Left lung (tissue), 10 donors: ENCODE data around the gene IFNE. TPM values are rescaled to one million over a fixed set of nuclear protein-coding genes. Genes with fewer than 3 reads are reported as not detected.

Experiments used
- ATAC-seq: fragments of 200-7000 bp; cut with Tn5 transposase; one replicate; pipeline ENCODE4 v1.9.1; 2020; ENCODE audit warnings: moderate library complexity
- DNase-seq, 4 donors: peaks; one replicate each; pipeline ENCODE4 v3.0.0-alpha.2; 2013 to 2020
- H3K27ac ChIP-seq, 2 donors: fragments of 200-600 bp; sonication (generic) in 1 of 2; one replicate each; pipeline versions ENCODE4 v1.5.0 to v1.8.0; 2020 to 2021
- H3K27me3 ChIP-seq, 2 donors: fragments of 200-600 bp; sonication (generic) in 1 of 2; one replicate each; pipeline versions ENCODE4 v1.5.0 to v1.8.0; 2020 to 2021
- H3K36me3 ChIP-seq, 2 donors: fragments of 200-600 bp; sonication (generic) in 1 of 2; one replicate each; pipeline versions ENCODE4 v1.5.0 to v1.8.0; 2020 to 2021
- H3K4me1 ChIP-seq, 2 donors: fragments of 200-600 bp; one replicate each; pipeline ENCODE4 v1.8.0; 2021
- H3K4me3 ChIP-seq, 2 donors: fragments of 200-600 bp; sonication (generic) in 1 of 2; one replicate each; pipeline versions ENCODE4 v1.5.0 to v1.8.0; 2020 to 2021; ENCODE audit warnings: mild to moderate bottlenecking in 1 of 2
- H3K9me3 ChIP-seq, 2 donors: fragments of 200-600 bp; sonication (generic) in 1 of 2; one replicate each; pipeline versions ENCODE4 v1.5.0 to v1.8.0; 2020 to 2021
- intact Hi-C, 2 donors: fragments of 100-400 bp; cut with DNase I; formaldehyde crosslinking; loops; one replicate each; pipeline versions ENCODE4 v1.11.2 to v1.14.2; 2022
- polyA plus RNA-seq, 6 donors: library from polyadenylated mRNA; unstranded; fragments of 120-200 nt; gene quantifications; one replicate each; pipeline ENCODE4 v1.2.1, GENCODE V29; 2013; ENCODE audit not compliant: insufficient read length in 6 of 6
- total RNA-seq, 2 donors: library from RNA; stranded (reverse); fragmentation: NEBNext Ultra II Directional; extraction: Animal tissue kit (Norgen Biotek cat#: 25700); gene quantifications; one replicate each; pipeline ENCODE4 v1.2.1, GENCODE V29; 2021
- TF ChIP-seq, protein P1 (sequence below), 2 donors: fragments of 200-600 bp; sonication (generic) in 1 of 2; IDR thresholded peaks; one replicate each; pipeline versions ENCODE4 v1.5.0 to v1.8.0; 2021; ENCODE audit warnings: antibody characterized with exemption in 2 of 2
- donor health status: DM: no; HTN: yes; CAD: no.
- donor health status: DM: no; HTN: no; CAD: no.

The IFNE gene
- total and polyA plus RNA-seq, 8 donors = 0.10 to 0.58 (median 0.20) TPM; not detected in 2

DNA sequence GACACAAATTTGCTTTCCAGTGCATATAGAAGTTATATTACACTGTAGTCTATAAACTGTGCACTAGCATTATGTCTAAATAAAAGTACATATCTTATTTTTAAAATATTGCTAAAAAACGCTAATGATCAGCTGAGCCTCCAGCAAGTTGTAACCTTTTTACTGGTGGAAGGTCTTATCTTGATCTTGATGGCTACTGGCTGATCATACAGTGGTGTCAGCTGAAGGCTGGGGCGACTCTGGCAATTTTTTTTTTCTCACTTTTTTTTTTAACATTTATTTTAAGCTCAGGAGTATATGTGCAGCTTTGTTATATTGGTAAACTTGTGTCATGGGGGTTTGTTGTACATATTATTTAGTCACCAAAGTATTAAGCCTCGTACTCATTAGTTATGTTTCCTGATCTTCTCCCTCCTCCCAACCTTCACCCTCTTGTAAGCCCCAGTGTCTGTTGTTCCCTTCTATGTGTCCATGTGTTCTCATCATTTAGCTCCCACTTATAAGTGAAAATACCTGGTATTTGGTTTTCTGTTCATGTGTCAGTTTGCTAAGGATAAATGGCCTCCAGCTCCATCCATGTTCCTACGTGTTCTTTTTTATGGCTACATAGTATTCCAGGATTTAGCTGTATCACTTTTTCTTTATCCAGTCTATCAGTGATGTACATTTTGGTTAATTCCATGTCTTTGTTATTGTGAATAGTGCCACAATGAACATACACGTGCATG lies 38.6 kb upstream of the IFNE start:
- Histone ChIP-seq H3K27ac (no peak overlapping the region), H3K27me3 (no peaks in the 10 kb centered on the region), H3K4me1 (no peaks in the 10 kb centered on the region), H3K36me3 (no peaks in the 10 kb centered on the region), H3K9me3 (no peaks in the 10 kb centered on the region), H3K4me3 (no peak overlapping the region)
- ATAC-seq = no peak
- no peak for DNase-seq
- intact Hi-C loops = no loop called here
- TF ChIP-seq, protein P1, sequence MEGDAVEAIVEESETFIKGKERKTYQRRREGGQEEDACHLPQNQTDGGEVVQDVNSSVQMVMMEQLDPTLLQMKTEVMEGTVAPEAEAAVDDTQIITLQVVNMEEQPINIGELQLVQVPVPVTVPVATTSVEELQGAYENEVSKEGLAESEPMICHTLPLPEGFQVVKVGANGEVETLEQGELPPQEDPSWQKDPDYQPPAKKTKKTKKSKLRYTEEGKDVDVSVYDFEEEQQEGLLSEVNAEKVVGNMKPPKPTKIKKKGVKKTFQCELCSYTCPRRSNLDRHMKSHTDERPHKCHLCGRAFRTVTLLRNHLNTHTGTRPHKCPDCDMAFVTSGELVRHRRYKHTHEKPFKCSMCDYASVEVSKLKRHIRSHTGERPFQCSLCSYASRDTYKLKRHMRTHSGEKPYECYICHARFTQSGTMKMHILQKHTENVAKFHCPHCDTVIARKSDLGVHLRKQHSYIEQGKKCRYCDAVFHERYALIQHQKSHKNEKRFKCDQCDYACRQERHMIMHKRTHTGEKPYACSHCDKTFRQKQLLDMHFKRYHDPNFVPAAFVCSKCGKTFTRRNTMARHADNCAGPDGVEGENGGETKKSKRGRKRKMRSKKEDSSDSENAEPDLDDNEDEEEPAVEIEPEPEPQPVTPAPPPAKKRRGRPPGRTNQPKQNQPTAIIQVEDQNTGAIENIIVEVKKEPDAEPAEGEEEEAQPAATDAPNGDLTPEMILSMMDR (IDR thresholded peaks at IDR 0.05) = no peak

DNA sequence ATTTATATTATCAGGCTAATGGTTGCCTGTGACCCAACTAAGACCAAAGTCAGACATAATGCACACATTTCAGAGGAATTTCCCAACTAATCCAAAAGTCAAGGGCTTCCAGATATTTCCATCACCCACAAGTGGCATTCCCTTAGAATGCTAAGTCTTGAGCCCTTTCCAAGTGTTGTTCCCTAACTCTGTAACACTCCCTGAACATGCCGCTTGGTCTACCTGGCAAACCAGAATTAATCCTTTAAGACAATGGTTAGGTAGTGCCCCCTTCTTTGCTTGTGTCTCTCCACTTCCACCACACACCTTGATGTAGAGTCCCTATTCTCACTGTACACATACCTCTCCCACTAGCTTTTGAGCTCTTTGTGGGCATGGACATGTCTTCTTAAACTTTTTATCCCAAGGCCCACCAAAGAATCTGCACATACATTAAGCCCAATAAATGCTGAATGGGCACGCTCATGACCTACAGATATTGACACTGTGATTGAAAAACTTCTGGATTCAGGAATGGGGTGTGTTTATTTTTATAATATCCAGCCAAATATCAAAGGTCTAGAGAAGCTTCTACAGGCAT lies 37.8 kb upstream of the IFNE start:
- intact Hi-C loops = no loop called here
- TF ChIP-seq, protein P1 (IDR thresholded peaks at IDR 0.05) = no peak
- no peaks in the 10 kb centered on the region for H3K9me3 ChIP-seq
- no peaks in the 10 kb centered on the region for H3K27me3 ChIP-seq
- no peak overlapping the region for H3K4me3 ChIP-seq
- H3K36me3 ChIP-seq = no peaks in the 10 kb centered on the region
- ATAC-seq (no peak), DNase-seq (no peak)
- no peaks in the 10 kb centered on the region for H3K4me1 ChIP-seq
- no peak overlapping the region for H3K27ac ChIP-seq

DNA sequence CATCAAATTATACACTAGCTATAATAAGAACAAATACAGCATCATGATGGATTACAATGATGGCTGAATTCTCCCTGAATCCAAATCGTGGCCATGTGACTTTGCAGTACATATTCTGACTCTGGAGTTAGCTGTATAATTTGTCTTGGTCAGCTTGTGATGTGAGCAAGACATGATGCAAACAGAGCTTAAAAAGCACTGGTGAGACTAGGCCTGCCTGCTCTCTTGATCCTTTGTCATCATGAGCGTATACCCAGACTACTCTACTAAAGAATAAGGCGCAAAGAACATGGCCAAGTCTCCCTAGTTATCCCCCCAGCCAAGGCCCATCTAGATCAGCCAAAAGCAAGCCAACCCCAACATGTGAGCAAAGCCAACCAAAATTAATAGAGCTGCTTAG lies 34.7 kb upstream of the IFNE start:
- TF ChIP-seq, protein P1 (IDR thresholded peaks at IDR 0.05) = no peak
- H3K9me3 ChIP-seq = no peaks in the 10 kb centered on the region
- H3K4me1 ChIP-seq = no peaks in the 10 kb centered on the region
- ATAC-seq (no peak), DNase-seq (no peak)
- H3K27me3 ChIP-seq = no peaks in the 10 kb centered on the region
- no peak overlapping the region for H3K4me3 ChIP-seq
- no peak overlapping the region for H3K27ac ChIP-seq
- intact Hi-C loops = no loop called here
- no peaks in the 10 kb centered on the region for H3K36me3 ChIP-seq

DNA sequence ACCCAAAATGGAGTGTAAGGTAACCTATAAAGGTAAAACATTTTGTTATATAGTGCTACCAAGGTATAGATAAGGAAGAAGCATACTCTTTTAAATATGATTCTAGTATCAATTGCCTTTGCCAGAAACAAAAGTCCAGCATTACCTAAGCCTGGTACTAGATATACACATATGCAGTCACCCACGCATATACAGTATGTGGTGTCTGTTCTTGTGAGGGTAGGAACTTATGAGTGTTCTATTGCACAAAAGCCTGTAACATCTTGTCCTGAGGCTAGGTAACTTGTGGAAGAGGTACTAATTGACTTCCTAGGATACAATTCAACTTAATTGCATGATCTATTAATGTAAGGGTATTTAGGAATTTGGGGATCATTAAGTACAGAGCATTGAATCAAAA lies 31.3 kb upstream of the IFNE start:
- Histone ChIP-seq H3K27ac (no peak overlapping the region), H3K4me1 (no peaks in the 10 kb centered on the region), H3K27me3 (no peaks in the 10 kb centered on the region), H3K4me3 (no peak overlapping the region), H3K36me3 (no peaks in the 10 kb centered on the region), H3K9me3 (no peaks in the 10 kb centered on the region)
- intact Hi-C loops = no loop called here
- TF ChIP-seq, protein P1 (IDR thresholded peaks at IDR 0.05) = no peak
- DNase-seq (no peak), ATAC-seq (no peak)

DNA sequence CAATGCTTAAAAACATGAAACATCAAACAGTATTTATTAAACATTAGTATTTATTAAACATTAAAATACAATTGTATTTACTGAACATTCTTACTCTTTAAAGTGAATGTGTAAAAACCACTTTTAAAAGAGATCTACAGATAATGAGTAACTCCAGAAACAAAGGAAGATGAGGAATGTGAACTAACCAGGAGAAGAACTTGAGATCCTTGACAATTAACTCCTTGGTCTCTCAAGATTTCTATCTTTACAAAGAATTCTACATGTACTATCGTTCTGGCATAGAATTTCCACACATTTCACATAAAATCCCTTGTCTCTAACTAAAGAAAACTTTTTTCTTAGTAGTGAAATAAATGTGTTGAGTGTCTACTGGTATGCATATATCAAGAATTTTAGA lies 28.7 kb upstream of the IFNE start:
- TF ChIP-seq, protein P1 (IDR thresholded peaks at IDR 0.05) = no peak
- Histone ChIP-seq H3K27me3 (no peaks in the 10 kb centered on the region), H3K4me3 (no peak overlapping the region), H3K9me3 (no peaks in the 10 kb centered on the region), H3K27ac (no peak overlapping the region), H3K36me3 (no peaks in the 10 kb centered on the region), H3K4me1 (no peaks in the 10 kb centered on the region)
- intact Hi-C loops = no loop called here
- ATAC-seq = no peak
- DNase-seq = no peak
